NCI-H1105 (cell line): ENCODE measurements around the gene BMP10.

Experiments
- DNase-seq: peaks from one replicate; lab custom pipeline; 2025; lab: John Stamatoyannopoulos, UW

BMP10 gene

GRCh38 chr2:68817306-68817705 is 53.9 kb downstream of the BMP10 start:
- no peak for DNase-seq
